Liver (tissue), 3 donors: ENCODE measurements around the gene LDLRAD4.

ENCODE experiments used
- EGR1 ChIP-seq, 2 donors: IDR thresholded peaks; 2 replicates each; pipeline ENCODE4 v1.6.1; 2016 to 2018; ENCODE audit warnings: antibody characterized with exemption in 2 of 2, low read depth in 2 of 2
- FOXA1 ChIP-seq: IDR thresholded peaks from 2 replicates; pipeline ENCODE4 v1.6.1; 2016; ENCODE audit warnings: antibody characterized with exemption
- GABPA ChIP-seq, 2 donors: IDR thresholded peaks in 1 of 2; conservative IDR thresholded peaks in 1 of 2; 2 replicates each; pipeline ENCODE4 v1.6.1; 2016; ENCODE audit warnings: antibody characterized with exemption in 2 of 2, mild to moderate bottlenecking in 1 of 2, moderate library complexity in 1 of 2
- HNF4A ChIP-seq, 2 donors: conservative IDR thresholded peaks; 2 replicates each; pipeline ENCODE4 v1.6.1; 2016; ENCODE audit warnings: antibody characterized with exemption in 2 of 2, mild to moderate bottlenecking in 2 of 2
- JUND ChIP-seq, 2 donors: IDR thresholded peaks; 2 replicates each; pipeline ENCODE4 v1.6.1; 2016; ENCODE audit warnings: antibody characterized with exemption in 2 of 2
- NR2F2 ChIP-seq: IDR thresholded peaks from 2 replicates; pipeline ENCODE4 v1.6.1; 2016; ENCODE audit warnings: antibody characterized with exemption
- RAD21 ChIP-seq, 2 donors: IDR thresholded peaks; 2 replicates each; pipeline ENCODE4 v1.6.1; 2016; ENCODE audit warnings: antibody characterized with exemption in 2 of 2, mild to moderate bottlenecking in 2 of 2
- SP1 ChIP-seq: IDR thresholded peaks from 2 replicates; pipeline ENCODE4 v1.6.1; 2018; ENCODE audit warnings: antibody characterized with exemption, mild to moderate bottlenecking
- TAF1 ChIP-seq: conservative IDR thresholded peaks from 2 replicates; pipeline ENCODE4 v1.6.1; 2016; ENCODE audit warnings: antibody characterized with exemption, mild to moderate bottlenecking
- YY1 ChIP-seq: IDR thresholded peaks from 2 replicates; pipeline ENCODE4 v1.6.1; 2016; ENCODE audit warnings: antibody characterized with exemption, mild to moderate bottlenecking
- TF ChIP-seq, protein P1 (sequence below): fragments of 150-350 bp; IDR thresholded peaks from 2 replicates; pipeline ENCODE4 v1.5.1; 2017; ENCODE audit warnings: improper control_type of control experiment, low read depth, low read length; ENCODE audit not compliant: missing input control
- TF ChIP-seq, protein P2 (sequence below): IDR thresholded peaks from 2 replicates; pipeline ENCODE4 v1.6.1; 2016; ENCODE audit warnings: antibody characterized with exemption
- TF ChIP-seq, protein P3 (sequence below): IDR thresholded peaks from 2 replicates; pipeline ENCODE4 v1.6.1; 2016; ENCODE audit warnings: antibody characterized with exemption, mild to moderate bottlenecking
- TF ChIP-seq, protein P4 (sequence below): IDR thresholded peaks from 2 replicates; pipeline ENCODE4 v1.6.1; 2016; ENCODE audit warnings: antibody characterized with exemption
- donor health status: healthy.
- donor health status: healthy.

DNA sequence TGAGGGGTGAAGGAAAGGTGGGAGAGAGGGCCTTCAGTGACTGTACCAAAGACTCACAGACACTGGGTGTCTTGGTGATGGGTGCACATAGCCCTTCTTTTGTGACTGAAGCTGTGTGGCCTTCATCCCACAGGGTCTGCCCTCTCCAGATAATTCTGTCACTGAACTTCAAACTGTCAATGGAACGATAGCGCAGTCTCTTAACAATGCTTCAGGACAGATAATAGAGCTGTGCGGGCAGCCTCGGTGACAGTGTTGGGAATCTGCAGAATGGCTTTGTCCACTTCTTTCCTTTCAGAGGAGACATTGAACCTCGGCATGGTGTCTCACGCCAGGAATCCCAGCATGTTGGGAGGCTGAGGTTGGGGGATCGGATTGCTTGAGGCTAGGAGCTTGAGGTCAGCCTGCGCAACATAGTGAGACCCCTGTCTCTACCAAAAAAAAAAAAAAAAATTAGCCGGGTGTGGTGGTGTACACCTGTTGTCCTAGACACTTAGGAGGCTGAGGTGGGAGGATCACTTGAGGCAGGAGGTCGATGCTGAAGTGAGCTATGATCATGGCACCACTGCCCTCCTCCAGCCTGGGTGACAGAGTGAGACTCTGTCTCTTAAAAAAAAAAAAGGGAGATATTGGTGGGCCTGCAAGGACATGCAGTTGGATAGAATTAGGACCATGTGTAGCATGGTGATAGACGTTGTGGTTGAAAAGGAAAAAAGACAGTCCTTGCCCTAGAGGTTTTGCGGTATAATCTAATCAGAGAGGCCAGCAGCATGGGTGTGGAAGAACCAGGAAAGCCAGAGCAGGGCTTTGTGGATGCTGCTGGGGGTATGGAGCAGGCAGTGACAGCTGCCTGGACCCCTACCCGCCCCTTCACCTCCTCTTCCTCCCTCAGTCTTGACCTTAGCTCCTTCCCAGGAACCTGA is 91.4 kb downstream of the LDLRAD4 start:
- TF ChIP-seq GABPA (IDR thresholded peaks at IDR 0.05 in 1 of 2, conservative IDR thresholded peaks at IDR 0.05 in 1 of 2), result no peak
- TF ChIP-seq, protein P1, sequence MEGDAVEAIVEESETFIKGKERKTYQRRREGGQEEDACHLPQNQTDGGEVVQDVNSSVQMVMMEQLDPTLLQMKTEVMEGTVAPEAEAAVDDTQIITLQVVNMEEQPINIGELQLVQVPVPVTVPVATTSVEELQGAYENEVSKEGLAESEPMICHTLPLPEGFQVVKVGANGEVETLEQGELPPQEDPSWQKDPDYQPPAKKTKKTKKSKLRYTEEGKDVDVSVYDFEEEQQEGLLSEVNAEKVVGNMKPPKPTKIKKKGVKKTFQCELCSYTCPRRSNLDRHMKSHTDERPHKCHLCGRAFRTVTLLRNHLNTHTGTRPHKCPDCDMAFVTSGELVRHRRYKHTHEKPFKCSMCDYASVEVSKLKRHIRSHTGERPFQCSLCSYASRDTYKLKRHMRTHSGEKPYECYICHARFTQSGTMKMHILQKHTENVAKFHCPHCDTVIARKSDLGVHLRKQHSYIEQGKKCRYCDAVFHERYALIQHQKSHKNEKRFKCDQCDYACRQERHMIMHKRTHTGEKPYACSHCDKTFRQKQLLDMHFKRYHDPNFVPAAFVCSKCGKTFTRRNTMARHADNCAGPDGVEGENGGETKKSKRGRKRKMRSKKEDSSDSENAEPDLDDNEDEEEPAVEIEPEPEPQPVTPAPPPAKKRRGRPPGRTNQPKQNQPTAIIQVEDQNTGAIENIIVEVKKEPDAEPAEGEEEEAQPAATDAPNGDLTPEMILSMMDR, result no peak
- TF ChIP-seq SP1, result no peak
- no peak for TF ChIP-seq TAF1
- no peak for TF ChIP-seq RAD21 (IDR thresholded peaks at IDR 0.05)
- TF ChIP-seq, protein P2, sequence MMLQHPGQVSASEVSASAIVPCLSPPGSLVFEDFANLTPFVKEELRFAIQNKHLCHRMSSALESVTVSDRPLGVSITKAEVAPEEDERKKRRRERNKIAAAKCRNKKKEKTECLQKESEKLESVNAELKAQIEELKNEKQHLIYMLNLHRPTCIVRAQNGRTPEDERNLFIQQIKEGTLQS, result no peak
- TF ChIP-seq, protein P3, sequence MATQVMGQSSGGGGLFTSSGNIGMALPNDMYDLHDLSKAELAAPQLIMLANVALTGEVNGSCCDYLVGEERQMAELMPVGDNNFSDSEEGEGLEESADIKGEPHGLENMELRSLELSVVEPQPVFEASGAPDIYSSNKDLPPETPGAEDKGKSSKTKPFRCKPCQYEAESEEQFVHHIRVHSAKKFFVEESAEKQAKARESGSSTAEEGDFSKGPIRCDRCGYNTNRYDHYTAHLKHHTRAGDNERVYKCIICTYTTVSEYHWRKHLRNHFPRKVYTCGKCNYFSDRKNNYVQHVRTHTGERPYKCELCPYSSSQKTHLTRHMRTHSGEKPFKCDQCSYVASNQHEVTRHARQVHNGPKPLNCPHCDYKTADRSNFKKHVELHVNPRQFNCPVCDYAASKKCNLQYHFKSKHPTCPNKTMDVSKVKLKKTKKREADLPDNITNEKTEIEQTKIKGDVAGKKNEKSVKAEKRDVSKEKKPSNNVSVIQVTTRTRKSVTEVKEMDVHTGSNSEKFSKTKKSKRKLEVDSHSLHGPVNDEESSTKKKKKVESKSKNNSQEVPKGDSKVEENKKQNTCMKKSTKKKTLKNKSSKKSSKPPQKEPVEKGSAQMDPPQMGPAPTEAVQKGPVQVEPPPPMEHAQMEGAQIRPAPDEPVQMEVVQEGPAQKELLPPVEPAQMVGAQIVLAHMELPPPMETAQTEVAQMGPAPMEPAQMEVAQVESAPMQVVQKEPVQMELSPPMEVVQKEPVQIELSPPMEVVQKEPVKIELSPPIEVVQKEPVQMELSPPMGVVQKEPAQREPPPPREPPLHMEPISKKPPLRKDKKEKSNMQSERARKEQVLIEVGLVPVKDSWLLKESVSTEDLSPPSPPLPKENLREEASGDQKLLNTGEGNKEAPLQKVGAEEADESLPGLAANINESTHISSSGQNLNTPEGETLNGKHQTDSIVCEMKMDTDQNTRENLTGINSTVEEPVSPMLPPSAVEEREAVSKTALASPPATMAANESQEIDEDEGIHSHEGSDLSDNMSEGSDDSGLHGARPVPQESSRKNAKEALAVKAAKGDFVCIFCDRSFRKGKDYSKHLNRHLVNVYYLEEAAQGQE, result no peak
- no peak for TF ChIP-seq JUND (IDR thresholded peaks at IDR 0.05)
- no peak for TF ChIP-seq YY1
- TF ChIP-seq EGR1 (IDR thresholded peaks at IDR 0.05; ENCODE audit: low read depth in 2 of 2), result no peak
- TF ChIP-seq, protein P4, sequence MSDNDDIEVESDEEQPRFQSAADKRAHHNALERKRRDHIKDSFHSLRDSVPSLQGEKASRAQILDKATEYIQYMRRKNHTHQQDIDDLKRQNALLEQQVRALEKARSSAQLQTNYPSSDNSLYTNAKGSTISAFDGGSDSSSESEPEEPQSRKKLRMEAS, result no peak
- no peak for TF ChIP-seq HNF4A (conservative IDR thresholded peaks at IDR 0.05)
- no peak for TF ChIP-seq FOXA1
- TF ChIP-seq NR2F2, result no peak
